Neural cell (in vitro differentiated cells): Measurements from ENCODE around the gene PTPRN2.

ENCODE experiments used
- CTCF ChIP-seq: fragments of 450-650 bp; IDR thresholded peaks from 2 replicates; pipeline ENCODE4 v1.5.1; 2014; ENCODE audit warnings: antibody characterized with exemption, mild to moderate bottlenecking, moderate library complexity; ENCODE audit not compliant: poor library complexity, severe bottlenecking
- EP300 ChIP-seq: fragments of 450-650 bp; conservative IDR thresholded peaks from 2 replicates; pipeline ENCODE4 v1.6.1; 2014; ENCODE audit warnings: antibody characterized with exemption, mild to moderate bottlenecking, moderate library complexity; ENCODE audit not compliant: poor library complexity, severe bottlenecking
- EZH2 ChIP-seq: fragments of 200-600, 300-800 bp; shearing (Covaris generic), sonication (generic); IDR thresholded peaks from 2 replicates; pipeline ENCODE4 v1.6.1; 2014; ENCODE audit warnings: antibody characterized with exemption, low read length, borderline replicate concordance, mild to moderate bottlenecking; ENCODE audit not compliant: insufficient read depth, poor library complexity, severe bottlenecking
- MXI1 ChIP-seq: fragments of 450-650 bp; conservative IDR thresholded peaks from 2 replicates; pipeline ENCODE4 v1.6.1; 2014; ENCODE audit warnings: antibody characterized with exemption, mild to moderate bottlenecking; ENCODE audit not compliant: poor library complexity, severe bottlenecking
- POLR2AphosphoS5 ChIP-seq: IDR thresholded peaks from 2 replicates; pipeline ENCODE4 v1.6.1; 2012
- RAD21 ChIP-seq: fragments of 450-650 bp; conservative IDR thresholded peaks from 2 replicates; pipeline ENCODE4 v1.6.1; 2014; ENCODE audit warnings: antibody characterized with exemption, mild to moderate bottlenecking, moderate library complexity
- SMC3 ChIP-seq: fragments of 450-650 bp; conservative IDR thresholded peaks from 2 replicates; pipeline ENCODE4 v1.6.1; 2014; ENCODE audit warnings: antibody characterized with exemption, mild to moderate bottlenecking, moderate library complexity; ENCODE audit not compliant: poor library complexity
- TAF1 ChIP-seq: IDR thresholded peaks from 2 replicates; pipeline ENCODE4 v1.6.1; 2012; ENCODE audit warnings: low read depth
- TF ChIP-seq, protein P1 (sequence below): IDR thresholded peaks from 2 replicates; pipeline ENCODE4 v1.6.1; 2012; ENCODE audit warnings: borderline replicate concordance

DNA sequence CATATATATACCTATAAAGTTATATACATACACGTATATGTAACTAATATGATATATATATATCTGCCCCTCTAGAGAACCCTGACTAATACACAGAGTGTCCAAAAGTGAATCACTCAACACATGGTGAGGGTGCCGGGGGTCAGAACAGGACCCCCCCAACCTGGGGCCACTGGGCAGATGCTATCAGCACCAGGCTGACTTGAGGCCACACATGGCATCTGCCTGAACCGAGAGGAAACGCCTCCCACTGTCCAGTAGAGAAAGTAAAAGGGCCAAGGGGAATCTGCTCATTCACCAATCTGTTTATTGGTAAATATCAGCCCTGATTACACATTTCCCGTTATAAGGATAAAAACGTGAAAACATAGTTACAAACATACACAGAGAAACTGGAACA, 218.3 kb downstream of the PTPRN2 start:
- TF ChIP-seq CTCF (no peak), TAF1 (no peak), SMC3 (no peak), POLR2AphosphoS5 (no peak), EZH2 (no peak), EP300 (no peak), MXI1 (no peak), RAD21 (no peak)
- TF ChIP-seq, protein P1, sequence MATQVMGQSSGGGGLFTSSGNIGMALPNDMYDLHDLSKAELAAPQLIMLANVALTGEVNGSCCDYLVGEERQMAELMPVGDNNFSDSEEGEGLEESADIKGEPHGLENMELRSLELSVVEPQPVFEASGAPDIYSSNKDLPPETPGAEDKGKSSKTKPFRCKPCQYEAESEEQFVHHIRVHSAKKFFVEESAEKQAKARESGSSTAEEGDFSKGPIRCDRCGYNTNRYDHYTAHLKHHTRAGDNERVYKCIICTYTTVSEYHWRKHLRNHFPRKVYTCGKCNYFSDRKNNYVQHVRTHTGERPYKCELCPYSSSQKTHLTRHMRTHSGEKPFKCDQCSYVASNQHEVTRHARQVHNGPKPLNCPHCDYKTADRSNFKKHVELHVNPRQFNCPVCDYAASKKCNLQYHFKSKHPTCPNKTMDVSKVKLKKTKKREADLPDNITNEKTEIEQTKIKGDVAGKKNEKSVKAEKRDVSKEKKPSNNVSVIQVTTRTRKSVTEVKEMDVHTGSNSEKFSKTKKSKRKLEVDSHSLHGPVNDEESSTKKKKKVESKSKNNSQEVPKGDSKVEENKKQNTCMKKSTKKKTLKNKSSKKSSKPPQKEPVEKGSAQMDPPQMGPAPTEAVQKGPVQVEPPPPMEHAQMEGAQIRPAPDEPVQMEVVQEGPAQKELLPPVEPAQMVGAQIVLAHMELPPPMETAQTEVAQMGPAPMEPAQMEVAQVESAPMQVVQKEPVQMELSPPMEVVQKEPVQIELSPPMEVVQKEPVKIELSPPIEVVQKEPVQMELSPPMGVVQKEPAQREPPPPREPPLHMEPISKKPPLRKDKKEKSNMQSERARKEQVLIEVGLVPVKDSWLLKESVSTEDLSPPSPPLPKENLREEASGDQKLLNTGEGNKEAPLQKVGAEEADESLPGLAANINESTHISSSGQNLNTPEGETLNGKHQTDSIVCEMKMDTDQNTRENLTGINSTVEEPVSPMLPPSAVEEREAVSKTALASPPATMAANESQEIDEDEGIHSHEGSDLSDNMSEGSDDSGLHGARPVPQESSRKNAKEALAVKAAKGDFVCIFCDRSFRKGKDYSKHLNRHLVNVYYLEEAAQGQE, result no peak
